ENCODE measurements around the gene LARGE1.

Gene LARGE1

DNA sequence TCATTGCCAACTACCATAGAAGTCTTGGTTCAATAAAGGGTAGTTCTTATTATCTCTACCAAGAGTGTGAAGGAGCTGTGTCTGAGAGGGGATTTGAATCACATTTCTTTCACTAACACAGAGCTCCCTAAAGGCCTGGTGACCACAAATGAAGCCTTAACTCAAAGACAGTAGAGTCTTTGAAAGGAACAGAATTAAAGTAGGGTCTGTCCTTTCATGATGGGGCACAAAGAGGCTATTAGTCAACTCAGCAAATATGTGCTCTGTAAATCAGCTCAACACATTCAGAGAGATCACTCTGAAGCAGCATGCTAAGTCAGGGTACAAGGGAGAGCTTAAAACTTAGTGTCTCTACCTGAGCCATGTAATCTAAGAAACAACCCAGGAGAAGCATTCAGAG, 649.7 kb downstream of the LARGE1 start:
- DNase-seq, result no peak

DNA sequence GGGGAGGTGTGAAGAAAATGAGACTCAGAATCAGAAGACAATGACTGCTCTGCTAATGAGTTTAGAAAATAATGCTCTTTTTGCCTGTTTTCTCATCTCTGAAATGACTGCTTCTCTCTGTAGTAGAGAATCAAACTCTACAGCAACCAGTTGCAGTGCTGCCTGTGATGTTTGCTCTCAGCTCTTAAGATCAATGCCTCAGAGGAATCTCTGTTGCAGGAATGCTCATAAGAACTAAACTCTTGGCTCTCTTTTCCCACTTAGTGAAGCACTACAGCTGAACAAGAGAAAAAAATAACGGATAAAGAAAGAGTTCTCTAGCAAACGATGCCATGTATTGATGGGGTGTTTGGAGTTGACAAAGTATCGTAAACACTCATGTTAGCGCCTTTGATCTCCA, 658.6 kb downstream of the LARGE1 start:
- DNase-seq, result no peak

DNA sequence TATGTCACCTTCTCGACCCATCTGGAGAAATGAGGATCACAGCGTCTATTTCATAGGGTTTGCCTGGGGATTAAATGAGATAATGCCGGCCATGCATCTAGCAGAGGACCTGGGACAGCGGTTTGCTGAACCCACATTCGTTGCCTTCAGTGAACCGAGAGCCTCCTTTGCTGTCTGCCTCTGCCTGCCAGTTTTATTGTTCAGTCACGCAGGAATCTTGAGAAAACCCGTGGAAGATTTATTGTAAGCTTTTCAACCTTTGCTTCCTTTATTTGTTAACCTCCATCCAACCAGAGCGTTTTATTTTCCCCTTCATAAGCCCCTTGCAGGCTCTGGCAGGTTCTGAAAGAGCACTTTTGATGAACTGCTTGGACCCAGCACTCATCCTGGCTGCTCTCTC, 659.8 kb downstream of the LARGE1 start:
- no peak for DNase-seq

DNA sequence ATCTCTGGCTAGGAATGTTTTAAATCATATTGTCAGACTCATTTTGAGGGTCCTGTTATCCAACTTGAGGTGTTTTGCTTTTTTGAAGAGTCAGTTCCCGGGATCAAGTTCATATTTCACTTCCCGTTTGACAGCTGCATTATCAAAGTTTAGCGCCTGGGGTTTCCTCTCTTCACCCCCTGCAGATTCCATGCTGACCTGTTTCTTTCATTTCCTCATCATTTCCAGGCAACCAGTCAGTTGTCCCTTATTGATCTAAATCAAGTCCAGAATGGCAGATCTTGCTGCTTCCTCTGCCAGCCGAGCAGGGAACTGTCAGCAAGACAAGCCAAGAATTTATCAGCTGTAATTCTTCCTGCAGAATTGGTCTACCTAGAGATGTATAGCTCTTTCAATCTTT, 664.5 kb downstream of the LARGE1 start:
- DNase-seq, result no peak

DNA sequence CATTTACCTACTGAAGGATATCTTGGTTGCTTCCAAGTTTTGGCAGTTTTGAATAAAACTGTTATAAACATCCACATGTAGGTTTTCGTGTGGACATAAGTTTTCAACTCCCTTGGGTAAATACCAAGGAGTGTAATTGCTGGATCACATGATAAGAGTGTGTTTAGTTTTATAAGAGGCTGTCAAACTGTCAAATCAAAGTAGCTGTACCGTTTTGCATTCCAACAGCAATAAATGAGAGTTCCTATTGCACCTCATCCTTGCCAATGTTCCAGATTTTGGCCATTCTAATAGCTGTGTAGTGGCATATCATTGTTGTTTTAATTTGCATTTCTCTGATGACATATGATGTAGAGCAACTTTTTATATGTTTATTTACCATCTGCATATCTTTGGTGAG, 671.3 kb downstream of the LARGE1 start:
- DNase-seq, result no peak

DNA sequence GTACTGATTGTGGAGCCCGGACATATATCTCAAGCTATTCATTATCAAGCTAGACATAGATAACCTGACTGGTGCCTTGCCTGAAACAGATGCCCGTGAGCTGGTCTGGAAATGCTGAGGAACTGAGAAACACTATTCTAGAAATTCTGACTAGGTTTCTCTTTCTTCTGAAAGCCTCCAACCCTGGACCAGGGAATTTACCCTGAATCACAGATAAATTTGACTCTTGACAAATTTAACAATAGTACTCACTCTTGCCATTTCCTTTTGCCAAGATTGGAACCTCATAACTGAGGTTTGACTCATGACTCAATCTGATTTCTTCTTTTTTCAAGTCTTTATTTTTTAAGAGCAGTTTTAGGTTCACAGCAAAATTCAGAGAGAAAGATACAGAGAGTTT, 672.5 kb downstream of the LARGE1 start:
- DNase-seq, result no peak

DNA sequence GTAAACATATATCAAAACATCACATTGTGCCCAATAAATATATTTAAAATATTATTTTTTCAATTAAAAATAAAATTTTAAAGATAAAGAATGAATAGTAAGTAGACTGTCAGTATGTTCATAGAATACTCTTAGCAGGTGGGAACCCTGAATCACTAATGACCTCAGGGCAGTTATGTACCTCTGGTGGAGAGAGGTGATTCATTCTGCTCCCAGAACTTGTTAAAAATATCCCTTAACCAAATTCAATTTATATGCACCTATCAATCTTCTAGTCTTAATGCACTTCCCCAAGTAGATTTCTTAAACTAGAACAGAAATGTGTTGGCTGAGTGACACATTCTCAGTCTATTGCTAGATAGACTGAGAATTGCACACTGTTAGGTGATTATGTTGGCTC, 678.2 kb downstream of the LARGE1 start:
- DNase-seq, result no peak

DNA sequence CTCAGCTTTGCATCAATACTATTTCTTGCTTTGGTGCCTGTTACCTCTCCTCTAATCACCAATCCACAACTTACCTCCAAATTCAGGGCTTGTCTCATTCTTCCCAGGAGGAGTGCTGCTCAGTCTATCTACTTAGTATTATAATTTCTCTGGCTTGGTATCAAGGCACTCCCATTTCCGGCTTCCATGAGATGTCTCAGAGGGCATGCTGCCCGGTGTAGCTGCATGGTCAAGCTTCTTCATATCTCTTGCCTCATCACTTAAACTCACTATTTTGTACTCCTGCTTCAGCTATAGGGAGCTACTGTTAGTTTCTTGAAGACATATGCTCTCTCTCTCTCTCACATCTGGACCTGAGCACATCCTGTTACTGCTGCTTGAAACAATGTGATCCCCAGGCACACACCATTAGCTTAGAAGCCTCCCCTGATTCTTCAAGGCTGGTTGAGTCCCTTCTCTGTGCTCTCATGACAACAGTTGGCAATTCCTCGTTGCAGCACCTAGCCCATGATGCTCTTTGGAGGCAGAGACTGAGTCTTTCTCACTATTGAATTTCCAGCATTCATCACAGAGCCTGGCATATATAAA, 679.3 kb downstream of the LARGE1 start:
- no peak for DNase-seq

DNA sequence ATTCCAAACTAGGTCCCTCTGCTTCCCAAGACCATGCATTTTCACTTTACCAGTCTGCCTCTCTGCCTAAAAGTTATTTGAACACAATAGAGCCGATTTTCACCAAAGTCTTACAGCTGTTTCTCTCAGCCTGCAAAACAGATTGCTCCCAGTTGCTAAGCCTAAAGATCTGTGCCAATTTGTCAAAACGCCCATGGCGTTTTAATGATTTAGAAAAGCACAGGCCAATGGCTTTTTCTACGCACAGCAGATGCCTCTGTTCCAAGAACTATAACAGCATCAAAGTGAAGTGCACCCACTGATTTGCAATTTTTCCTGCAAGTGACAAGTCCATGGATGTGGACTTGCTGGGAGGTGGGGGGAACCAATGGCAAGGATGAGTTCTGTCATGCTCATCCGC, 688.2 kb downstream of the LARGE1 start:
- DNase-seq, result no peak

DNA sequence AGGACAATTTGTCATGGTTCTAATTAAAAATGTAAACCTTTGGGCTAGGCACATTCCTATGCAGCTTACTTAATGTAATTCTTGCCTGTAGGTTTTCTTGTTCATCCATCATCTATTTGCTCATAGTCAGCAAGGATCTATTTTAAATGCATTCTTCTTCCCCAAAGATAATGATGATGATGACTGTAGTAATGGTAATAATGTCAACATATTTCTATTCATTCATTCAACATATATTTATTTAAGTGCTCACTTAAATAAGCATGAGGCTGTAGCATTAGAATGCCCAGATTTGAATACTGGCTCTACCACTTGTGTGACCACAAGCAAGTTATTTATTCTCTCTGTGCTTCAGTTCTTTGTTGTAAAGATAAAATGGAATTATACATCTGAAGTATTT, 692.5 kb downstream of the LARGE1 start:
- DNase-seq, result no peak

DNA sequence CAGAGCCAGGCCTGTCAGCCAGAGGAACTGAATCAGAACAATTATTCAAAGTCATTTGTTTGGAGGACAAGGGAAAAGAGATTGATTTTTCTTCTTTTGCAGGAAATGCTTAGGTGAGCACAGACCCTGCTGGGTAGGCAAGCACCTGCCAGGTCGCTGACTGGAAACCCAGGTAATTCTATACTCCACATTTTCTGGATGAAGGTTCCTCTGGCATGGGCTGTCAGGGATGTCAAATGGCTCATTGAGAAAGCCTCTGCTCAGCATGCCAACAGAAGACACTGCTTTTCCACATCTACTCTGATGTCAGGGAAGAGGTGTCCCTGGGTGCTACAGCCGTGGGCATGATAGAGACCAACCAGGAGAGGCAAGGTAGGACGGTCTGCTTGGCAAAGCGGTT, 695.4 kb downstream of the LARGE1 start:
- DNase-seq, result no peak
